SKM-1 treated with dmso at 0.1 percent for 144 hours (cell line): Measurements from ENCODE around the gene PROK2.

ENCODE experiments used
- DNase-seq: peaks from one replicate; lab custom pipeline; 2025; ENCODE audit not compliant: unreplicated experiment; lab: John Stamatoyannopoulos, UW

The PROK2 gene

DNA sequence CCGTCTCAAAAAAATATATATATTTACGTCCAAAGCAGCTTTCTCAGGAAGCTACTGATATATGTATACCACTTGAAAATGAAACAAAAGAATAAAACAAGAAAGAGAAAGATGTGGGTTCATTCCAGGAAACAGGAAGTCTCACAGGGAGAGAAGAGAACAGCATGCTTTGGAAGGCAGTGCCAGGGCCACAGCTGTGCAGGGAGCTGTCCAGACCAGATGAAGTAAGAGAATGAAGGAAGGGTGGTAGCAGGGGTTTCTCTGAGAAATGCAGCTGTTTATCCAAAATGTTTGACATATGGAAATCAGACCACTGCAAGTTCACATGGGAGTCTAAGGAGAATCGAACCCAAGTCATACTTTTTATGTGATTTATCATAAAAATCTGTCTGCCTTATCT lies 40.2 kb downstream of the PROK2 start:
- DNase-seq: no peak

DNA sequence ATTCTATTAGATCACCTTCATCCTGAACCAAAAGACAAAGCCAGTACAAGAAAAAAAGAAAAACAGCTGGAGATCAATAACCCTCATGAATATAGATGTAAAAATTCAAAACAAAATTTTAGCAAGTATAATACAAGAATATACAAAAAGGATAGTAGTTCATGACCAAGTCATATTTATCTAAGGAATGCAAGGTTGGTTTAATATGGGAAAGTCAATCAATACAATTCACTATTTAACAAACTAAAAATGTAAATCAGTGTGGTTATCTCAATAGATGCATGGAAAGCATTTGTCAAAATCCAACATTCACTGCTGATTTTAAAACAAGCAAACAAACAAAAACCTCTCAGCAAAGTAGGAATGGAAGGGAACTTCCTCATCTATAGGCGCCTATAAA lies 42.3 kb downstream of the PROK2 start:
- no peak for DNase-seq

- DNase-seq: no peak
Measured at GRCh38 chr3:71734881-71735280, 50.1 kb downstream of the PROK2 start.

DNA sequence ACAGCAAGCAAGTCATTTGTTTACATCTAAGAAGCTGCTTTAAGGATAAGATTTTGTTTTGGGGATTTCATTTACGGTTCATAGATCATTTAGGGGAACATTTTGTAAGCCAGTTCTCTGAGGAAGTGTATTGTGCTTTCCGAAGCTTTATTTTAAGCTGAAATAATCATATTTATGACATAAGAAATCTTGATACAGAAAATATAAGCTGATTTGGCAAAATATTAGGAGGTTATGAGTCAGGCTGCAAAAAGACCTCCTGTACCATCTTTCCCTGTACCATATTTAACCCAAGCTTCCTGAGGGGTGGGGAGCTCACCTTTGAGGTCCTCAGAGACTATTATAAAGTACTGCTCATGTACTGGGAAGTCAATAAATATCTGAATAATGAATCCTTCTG lies 51.6 kb downstream of the PROK2 start:
- no peak for DNase-seq

- no peak for DNase-seq
Measured at GRCh38 chr3:71732637-71733036, 52.3 kb downstream of the PROK2 start.

- DNase-seq: no peak
Measured at GRCh38 chr3:71728632-71729342, 56.2 kb downstream of the PROK2 start.

DNA sequence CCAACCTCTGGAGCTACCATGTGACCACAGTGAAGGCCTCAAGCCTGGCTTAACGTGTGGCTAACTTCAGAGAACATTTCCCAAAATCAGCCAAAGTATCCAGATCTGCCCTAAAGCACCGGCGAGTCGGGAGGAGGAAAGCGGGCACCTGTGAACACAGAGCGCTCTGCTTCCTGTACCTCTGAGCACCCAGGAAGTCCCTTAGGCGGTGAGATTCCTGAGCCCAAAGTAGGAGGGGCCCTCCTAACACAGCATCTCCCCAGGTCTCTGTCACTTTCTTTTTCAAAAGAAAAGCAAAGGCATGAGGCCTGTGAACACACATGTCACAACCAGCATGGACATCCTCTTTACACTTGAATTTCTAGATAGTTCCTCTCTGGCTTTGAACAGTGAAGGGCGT lies 58.8 kb downstream of the PROK2 start:
- DNase-seq: no peak

DNA sequence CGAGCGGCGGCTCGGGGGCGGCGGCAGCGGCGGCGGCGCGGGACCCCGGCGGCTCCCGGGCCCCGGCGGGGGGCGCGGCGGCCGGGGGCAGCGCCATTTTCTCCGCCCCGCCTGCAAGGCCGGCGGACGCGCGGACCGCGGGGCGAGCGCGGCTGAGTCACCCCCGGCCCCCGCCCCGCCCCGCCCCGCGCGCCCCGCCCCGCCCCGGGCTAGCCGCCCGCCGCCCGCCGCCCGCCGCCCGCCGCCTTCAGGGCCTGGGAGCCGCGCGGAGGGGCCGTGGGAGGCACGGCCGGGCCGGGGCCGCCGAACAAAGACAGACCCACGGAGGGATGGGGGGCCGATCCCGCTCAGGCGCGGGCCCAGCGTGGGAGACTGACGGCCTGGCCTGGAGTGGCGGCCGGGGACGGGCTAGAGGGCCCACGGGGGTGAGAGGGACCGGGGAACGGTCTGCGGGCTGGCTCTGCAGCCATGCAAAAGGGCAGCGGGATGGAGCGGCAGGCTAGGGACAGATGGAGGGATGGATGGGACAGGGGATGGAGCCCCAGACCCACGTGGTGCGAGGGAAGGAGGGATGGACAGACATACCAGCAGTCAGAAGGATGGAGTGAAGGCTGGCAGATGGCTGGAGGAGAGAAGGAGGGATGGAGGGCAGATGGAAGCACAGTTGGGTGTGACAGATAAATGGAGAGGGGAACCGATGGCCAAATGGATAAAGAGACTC lies 59.5 kb downstream of the PROK2 start, which contains the start of gene EIF4E3:
EIF4E3 (minus strand) TSS at position 132 of the 721 bp plus-strand sequence; CDS start at position 97, 35 bp downstream.
- DNase-seq: no peak

DNA sequence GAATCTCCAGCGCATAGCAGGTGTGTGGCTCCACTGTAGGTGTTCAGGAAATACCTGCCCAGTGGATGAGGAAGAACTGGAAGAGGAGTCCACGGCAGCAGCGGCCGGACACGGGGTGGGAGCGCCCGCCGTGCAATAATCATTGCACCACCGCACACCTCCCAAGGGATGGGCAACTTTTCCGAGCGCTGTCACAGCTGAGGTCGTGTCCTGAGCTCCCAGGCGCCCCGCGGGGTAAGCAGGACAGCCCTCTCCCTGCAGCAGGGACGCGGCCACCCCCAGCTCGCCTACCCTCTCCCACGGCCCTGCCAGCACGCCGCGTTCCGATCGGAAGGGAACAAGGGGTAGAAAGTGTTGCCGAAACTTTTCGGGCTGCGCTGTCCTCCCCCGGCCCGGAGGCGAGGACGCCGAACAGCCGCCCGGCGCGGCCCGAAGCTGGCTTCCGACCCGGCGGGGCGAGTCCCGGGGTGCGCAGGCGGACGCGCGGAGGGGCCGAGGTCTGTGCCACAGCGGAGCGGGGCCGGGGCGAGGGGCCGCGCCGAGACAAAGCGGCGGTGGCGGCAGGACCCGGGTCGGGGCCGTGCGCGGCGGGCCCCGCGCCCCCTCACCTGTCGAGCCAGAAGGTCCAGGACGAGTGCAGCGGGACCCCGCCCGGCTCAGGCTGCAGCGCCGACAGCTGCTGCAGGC lies 60.2 kb downstream of the PROK2 start:
- DNase-seq: peak; percentile 21

- no peak for DNase-seq
Measured at GRCh38 chr3:71724171-71724453, 60.8 kb downstream of the PROK2 start.

DNA sequence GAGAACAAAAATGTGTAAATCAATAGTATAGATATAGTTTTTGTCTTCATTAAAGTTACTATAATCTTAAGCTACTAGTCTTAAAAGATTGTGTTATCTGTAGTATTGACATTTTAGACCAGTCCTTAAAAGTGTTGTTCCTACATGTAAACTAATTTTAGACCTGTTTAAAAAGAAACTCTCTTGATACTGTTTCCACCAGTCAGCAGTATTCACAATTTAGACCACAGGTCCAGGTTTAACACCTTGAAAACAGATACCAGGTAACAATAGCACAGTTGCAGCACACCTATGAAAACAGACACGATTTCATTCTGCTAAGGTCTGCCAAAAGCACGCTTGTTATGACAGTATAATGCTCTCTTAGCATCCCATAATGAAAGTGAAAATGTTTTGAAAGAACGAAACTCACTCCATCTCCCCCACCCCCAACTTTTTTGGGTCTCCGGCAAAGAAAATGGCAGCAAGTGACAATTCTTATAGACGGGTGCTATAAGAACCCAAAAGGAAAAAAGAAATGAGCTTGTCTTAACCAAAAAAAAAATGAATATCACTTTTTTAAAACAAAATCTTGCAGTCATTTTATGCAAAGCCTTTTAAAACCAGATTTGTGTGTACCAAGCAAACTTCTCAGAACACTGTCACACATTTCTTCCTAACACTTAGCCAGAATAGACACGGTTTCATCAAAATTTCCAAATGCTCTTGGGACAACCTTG lies 61.3 kb downstream of the PROK2 start:
- no peak for DNase-seq

- DNase-seq: no peak
Measured at GRCh38 chr3:71722693-71723092, 62.3 kb downstream of the PROK2 start.
